HCT116 (cell line): ENCODE data around the gene VSIG10. TPM values are rescaled to one million over a fixed set of nuclear protein-coding genes. Genes with fewer than 3 reads are reported as not detected.
A peak's percentile ranks its signal among the peaks of the same experiment; 100 is the strongest.

Experiments used
- ATAC-seq: fragments of 200-7000 bp; cut with Tn5 transposase; 2 replicates; pipeline ENCODE4 v1.9.1; 2020; ENCODE audit warnings: mild to moderate bottlenecking, moderate library complexity
- BruUV-seq: library from RNA; stranded (reverse); fragments of 400-500 nt; replicated peaks from 2 replicates; lab custom pipeline; 2021; lab: Mats Ljungman, UMichigan
- CTCF ChIA-PET: fragments of 300-600 bp; sonication (Branson Sonifier 250); formaldehyde crosslinking; loops from one replicate; lab custom pipeline; 2021; ENCODE audit warnings: antibody characterized with exemption; lab: Charles Lee
- POLR2A ChIA-PET: fragments of 300-600, 350-600 bp; sonication (Branson Sonifier 250); formaldehyde crosslinking; loops from one replicate; lab custom pipeline; 2021; ENCODE audit warnings: antibody characterized with exemption; lab: Charles Lee
- RAD21 ChIA-PET, 2 experiments: fragments of 300-600 bp; sonication (Branson Sonifier 250); formaldehyde crosslinking; loops; one replicate each; lab custom pipeline; 2023; ENCODE audit warnings: low total read pairs in 2 of 2; ENCODE audit not compliant: uncharacterized antibody in 2 of 2, unreplicated experiment in 2 of 2, low non-redundant PET in 1 of 2; lab: Charles Lee
- DNase-seq: peaks from one replicate; pipeline ENCODE4 v3.0.0-alpha.2; 2010; ENCODE audit warnings: low read depth, low spot score
- H2AFZ ChIP-seq: fragments of 200-600 bp; shearing (Covaris generic), sonication (generic); 2 replicates; pipeline ENCODE4 v1.6.1; 2017; ENCODE audit warnings: low read depth, mixed run types, mixed read lengths, antibody characterized with exemption, low read length; ENCODE audit not compliant: poor library complexity, severe bottlenecking
- H3K27ac ChIP-seq: 2 replicates; pipeline ENCODE4 v1.5.1; 2012; ENCODE audit warnings: low read depth, low read length
- H3K27me3 ChIP-seq: fragments of 200-600 bp; sonication (generic); 2 replicates; pipeline ENCODE4 v1.6.1; 2016; ENCODE audit warnings: mixed run types, low read length, mixed read lengths; ENCODE audit not compliant: insufficient read depth
- H3K36me3 ChIP-seq, 2 experiments: fragments of 200-500 bp in 1 of 2; fragments of 200-600 bp in 1 of 2; sonication (Bioruptor generic) in 1 of 2; sonication (generic) in 1 of 2; 2 replicates each; pipeline versions ENCODE4 v1.5.1 to v1.6.1; 2014 to 2016; ENCODE audit warnings: low read length in 2 of 2, inconsistent platforms in 1 of 2, mixed read lengths in 1 of 2, mixed run types in 1 of 2; ENCODE audit not compliant: insufficient read depth in 2 of 2, control insufficient read depth in 1 of 2
- H3K4me1 ChIP-seq, 2 experiments: fragments of 200-600 bp in 1 of 2; sonication (generic) in 1 of 2; 2 replicates each; pipeline versions ENCODE4 v1.5.1 to v1.6.1; 2012 to 2017; ENCODE audit warnings: low read length in 2 of 2, inconsistent platforms in 1 of 2, mild to moderate bottlenecking in 1 of 2, mixed read lengths in 1 of 2, mixed run types in 1 of 2, moderate library complexity in 1 of 2; ENCODE audit not compliant: insufficient read depth in 2 of 2, control insufficient read depth in 1 of 2
- H3K4me2 ChIP-seq: fragments of 200-600 bp; sonication (generic); 2 replicates; pipeline ENCODE4 v1.6.1; 2017; ENCODE audit warnings: mixed run types, low read length, mixed read lengths
- H3K4me3 ChIP-seq, 2 experiments: fragments of 200-600 bp in 1 of 2; sonication (generic) in 1 of 2; replicated peaks in 1 of 2; 2 replicates each; pipeline ENCODE4 v1.5.1; 2011 to 2016; ENCODE audit warnings: low read length in 2 of 2, control low read depth in 1 of 2, low read depth in 1 of 2, mild to moderate bottlenecking in 1 of 2, mixed read lengths in 1 of 2, mixed run types in 1 of 2
- H3K79me2 ChIP-seq: fragments of 200-600 bp; sonication (generic); 2 replicates; pipeline ENCODE4 v1.6.1; 2017; ENCODE audit warnings: mild to moderate bottlenecking, mixed run types, low read length, moderate library complexity, mixed read lengths; ENCODE audit not compliant: insufficient read depth
- H3K9ac ChIP-seq: fragments of 200-600 bp; sonication (generic); 2 replicates; pipeline ENCODE4 v1.6.1; 2016; ENCODE audit warnings: low read length, mixed read lengths
- H3K9me2 ChIP-seq: fragments of 200-600 bp; sonication (generic), shearing (Covaris generic); 2 replicates; pipeline ENCODE4 v1.6.1; 2017; ENCODE audit warnings: mixed run types, mild to moderate bottlenecking, moderate library complexity; ENCODE audit not compliant: insufficient read depth
- H3K9me3 ChIP-seq, 2 experiments: fragments of 200-500 bp in 1 of 2; fragments of 200-600 bp in 1 of 2; sonication (Bioruptor generic) in 1 of 2; sonication (generic) in 1 of 2; 2 replicates each; pipeline ENCODE4 v1.6.1; 2014 to 2017; ENCODE audit warnings: low read length in 2 of 2, mixed read lengths in 2 of 2, inconsistent platforms in 1 of 2, low read depth in 1 of 2, mild to moderate bottlenecking in 1 of 2, mixed run types in 1 of 2, moderate library complexity in 1 of 2; ENCODE audit not compliant: control insufficient read depth in 1 of 2, insufficient read depth in 1 of 2
- H4K20me1 ChIP-seq: fragments of 200-600 bp; sonication (generic), shearing (Covaris generic); 2 replicates; pipeline ENCODE4 v1.6.1; 2017; ENCODE audit warnings: mixed run types, mild to moderate bottlenecking, moderate library complexity; ENCODE audit not compliant: insufficient read depth
- EGR1 ChIP-seq: IDR thresholded peaks from 2 replicates; pipeline ENCODE4 v1.6.1; 2012; ENCODE audit warnings: low read depth
- ELF1 ChIP-seq: IDR thresholded peaks from 2 replicates; pipeline ENCODE4 v1.6.1; 2012; ENCODE audit warnings: low read depth, borderline replicate concordance
- JUND ChIP-seq: IDR thresholded peaks from 2 replicates; pipeline ENCODE4 v1.6.1; 2012
- MAX ChIP-seq: IDR thresholded peaks from 2 replicates; pipeline ENCODE4 v1.6.1; 2012
- POLR2AphosphoS5 ChIP-seq: IDR thresholded peaks from 2 replicates; pipeline ENCODE4 v1.6.1; 2011; ENCODE audit warnings: mild to moderate bottlenecking, low read depth, low read length, moderate library complexity
- SIN3A ChIP-seq: IDR thresholded peaks from 2 replicates; pipeline ENCODE4 v1.6.1; 2012; ENCODE audit warnings: low read depth
- SRF ChIP-seq: IDR thresholded peaks from 2 replicates; pipeline ENCODE4 v1.6.1; 2012; ENCODE audit warnings: low read depth
- ZBTB33 ChIP-seq: IDR thresholded peaks from 2 replicates; pipeline ENCODE4 v1.6.1; 2011; ENCODE audit warnings: mild to moderate bottlenecking, low read length, moderate library complexity; ENCODE audit not compliant: insufficient replicate concordance; ENCODE audit errors: extremely low read depth
- ZFX ChIP-seq: fragments of 450-650 bp; IDR thresholded peaks from 2 replicates; pipeline ENCODE4 v1.6.1; 2017
- ZNF274 ChIP-seq: fragments of 200-500 bp; sonication (Bioruptor generic); IDR thresholded peaks from 2 replicates; pipeline ENCODE4 v1.6.1; 2014; ENCODE audit warnings: mild to moderate bottlenecking, low read depth, low read length, inconsistent platforms
- intact Hi-C: fragments of 100-400 bp; cut with micrococcal nuclease; formaldehyde crosslinking; loops from 2 replicates; pipeline ENCODE4 v1.10.0; 2022
- total RNA-seq: library from RNA; stranded (reverse); gene quantifications from one replicate; pipeline ENCODE4 v1.2.1, GENCODE V29; 2021; ENCODE audit not compliant: unreplicated experiment
- TF ChIP-seq, protein P1 (sequence below), 3 experiments: fragments of 200-600 bp in 1 of 3; sonication (generic) in 1 of 3; IDR thresholded peaks in 2 of 3; conservative IDR thresholded peaks in 1 of 3; 2 replicates each; pipeline ENCODE4 v1.5.1; 2012 to 2017; ENCODE audit warnings: low read depth in 2 of 3, low read length in 2 of 3, antibody characterized with exemption in 1 of 3, borderline replicate concordance in 1 of 3, control low read depth in 1 of 3, mild to moderate bottlenecking in 1 of 3, mixed read lengths in 1 of 3, mixed run types in 1 of 3, moderate library complexity in 1 of 3; ENCODE audit not compliant: insufficient read depth in 1 of 3

Gene VSIG10
- total RNA-seq, 1 experiment from 2014 or later, result 42.6 TPM

DNA sequence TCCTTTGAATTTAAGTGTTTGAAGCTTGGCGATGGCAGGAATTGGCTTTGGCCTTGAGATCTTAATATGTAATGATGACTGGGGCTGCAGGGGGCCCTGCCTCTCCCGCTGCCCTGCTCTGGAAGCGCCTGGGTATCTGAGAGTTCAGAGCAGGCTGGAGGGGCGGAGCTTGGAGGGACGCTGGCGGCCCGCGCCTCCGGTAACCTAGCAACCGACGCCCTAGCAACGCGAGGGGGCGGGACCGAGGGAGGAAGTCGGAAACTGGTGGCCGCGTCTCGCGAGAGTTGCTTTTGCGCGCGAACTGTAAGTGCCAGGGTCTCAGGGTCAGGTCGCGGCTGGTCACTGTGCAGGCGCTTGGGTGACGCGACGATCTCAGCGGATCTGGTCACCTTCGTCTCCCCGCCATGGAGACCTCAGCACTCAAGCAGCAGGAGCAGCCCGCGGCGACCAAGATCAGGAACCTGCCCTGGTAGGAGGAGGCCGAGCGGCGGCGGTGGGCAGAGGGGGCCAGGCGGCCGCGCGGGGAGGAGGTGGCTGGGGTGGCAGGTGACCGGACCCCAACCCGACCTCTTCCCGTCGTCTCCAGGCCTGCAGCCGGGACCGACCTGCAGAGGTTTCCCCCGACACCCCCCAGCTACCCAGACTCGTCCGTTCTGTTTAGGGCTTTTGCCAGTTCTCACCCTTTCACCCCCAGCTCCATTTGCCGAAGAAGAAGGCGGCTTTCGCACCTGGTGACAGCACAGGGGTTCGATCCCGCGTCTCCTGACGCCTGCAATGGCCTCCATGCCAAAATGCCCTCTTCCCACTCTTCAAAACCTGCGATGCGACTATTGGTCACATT, 87.2 kb downstream of the VSIG10 start, which contains the start of gene RFC5:
RFC5 (plus strand) TSS at position 280 of the 841 bp plus-strand sequence; CDS start at position 405, 125 bp downstream.
- TSS peak; percentile 53 for BruUV-seq

More for the DNA sequence above, 87.2 kb downstream of the VSIG10 start, which contains the start of gene RFC5:
- Histone ChIP-seq H3K4me2 (peak within 1 kb of the TSS; percentile 86), H2AFZ (peak within 1 kb of the TSS; percentile 65), H3K79me2 (peaks cover 43% of the 10 kb centered on the region), H3K9me2 (no peaks in the 10 kb centered on the region), H3K9me3 (no peaks in the 10 kb centered on the region), H4K20me1 (no peaks in the 10 kb centered on the region), H3K4me3 (peak within 1 kb of the TSS; percentile 68 to 86), H3K36me3 (peaks cover 23 to 36% of the 10 kb centered on the region in 2 experiments; a peak in 3 of 4 replicates), H3K4me1 (peaks cover 11 to 24% of the 10 kb centered on the region in 2 experiments; a peak in 3 of 4 replicates), H3K27me3 (no peaks in the 10 kb centered on the region), H3K9ac (peak within 1 kb of the TSS; percentile 90), H3K27ac (peak within 1 kb of the TSS; percentile 75)
- RAD21 ChIA-PET, result interaction anchor here in 1 of 2 experiments (1.0 kb wide), 1 partner anchor 48 kb away, joined by 4 read pairs; the partner anchor contains the start of gene KSR2
- ATAC-seq, result peak; percentile 95
- CTCF ChIA-PET, result interaction anchor here (1.4 kb wide), 1 partner anchor 17 kb away, joined by 4 read pairs; no protein-coding TSS in a partner anchor
- DNase-seq, result peak; percentile 92
- POLR2A ChIA-PET, result interaction anchor here (0.8 to 1.9 kb wide), 4 partner anchors 14 to 29 kb away, joined by 3 to 8 read pairs (median 4); no protein-coding TSS in a partner anchor
- intact Hi-C loops, result loop anchor here (2.0 kb wide), 1 partner anchor 30 kb away; no protein-coding TSS in a partner anchor
- TF ChIP-seq SRF, result no peak
- TF ChIP-seq EGR1, result peak; percentile 71
- no peak for TF ChIP-seq ZNF274
- peak; percentile 57; the same call in 1 of the 2 replicates for TF ChIP-seq SIN3A
- TF ChIP-seq ELF1, result peak; percentile 60; the same call in 1 of the 2 replicates
- peak; percentile 89 for TF ChIP-seq POLR2AphosphoS5
- TF ChIP-seq, protein P1, sequence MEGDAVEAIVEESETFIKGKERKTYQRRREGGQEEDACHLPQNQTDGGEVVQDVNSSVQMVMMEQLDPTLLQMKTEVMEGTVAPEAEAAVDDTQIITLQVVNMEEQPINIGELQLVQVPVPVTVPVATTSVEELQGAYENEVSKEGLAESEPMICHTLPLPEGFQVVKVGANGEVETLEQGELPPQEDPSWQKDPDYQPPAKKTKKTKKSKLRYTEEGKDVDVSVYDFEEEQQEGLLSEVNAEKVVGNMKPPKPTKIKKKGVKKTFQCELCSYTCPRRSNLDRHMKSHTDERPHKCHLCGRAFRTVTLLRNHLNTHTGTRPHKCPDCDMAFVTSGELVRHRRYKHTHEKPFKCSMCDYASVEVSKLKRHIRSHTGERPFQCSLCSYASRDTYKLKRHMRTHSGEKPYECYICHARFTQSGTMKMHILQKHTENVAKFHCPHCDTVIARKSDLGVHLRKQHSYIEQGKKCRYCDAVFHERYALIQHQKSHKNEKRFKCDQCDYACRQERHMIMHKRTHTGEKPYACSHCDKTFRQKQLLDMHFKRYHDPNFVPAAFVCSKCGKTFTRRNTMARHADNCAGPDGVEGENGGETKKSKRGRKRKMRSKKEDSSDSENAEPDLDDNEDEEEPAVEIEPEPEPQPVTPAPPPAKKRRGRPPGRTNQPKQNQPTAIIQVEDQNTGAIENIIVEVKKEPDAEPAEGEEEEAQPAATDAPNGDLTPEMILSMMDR (IDR thresholded peaks at IDR 0.05 in 2 of 3, conservative IDR thresholded peaks at IDR 0.05 in 1 of 3; ENCODE audit: borderline replicate concordance in 1 of 3, insufficient read depth in 1 of 3, low read depth in 2 of 3, low read length in 2 of 3), result no peak
- peak; percentile 98 for TF ChIP-seq ZBTB33
- TF ChIP-seq JUND, result no peak
- peak; percentile 54; the same call in 1 of the 2 replicates for TF ChIP-seq ZFX
- peak; percentile 76 for TF ChIP-seq MAX
